ENCODE measurements around the gene NLK. TPM values are rescaled to one million over a fixed set of nuclear protein-coding genes. Genes with fewer than 3 reads are reported as not detected.

Gene NLK
- total RNA-seq, 1 donor from 2014 or later = 13.2 TPM

GRCh38 chr17:28040406-28040805 is 2.1 kb upstream of the NLK start:
- DNase-seq = no peak

- DNase-seq = peak; percentile 100
These were observed 1.2 kb upstream of the NLK start for GRCh38 chr17:28041068-28041843.

DNA sequence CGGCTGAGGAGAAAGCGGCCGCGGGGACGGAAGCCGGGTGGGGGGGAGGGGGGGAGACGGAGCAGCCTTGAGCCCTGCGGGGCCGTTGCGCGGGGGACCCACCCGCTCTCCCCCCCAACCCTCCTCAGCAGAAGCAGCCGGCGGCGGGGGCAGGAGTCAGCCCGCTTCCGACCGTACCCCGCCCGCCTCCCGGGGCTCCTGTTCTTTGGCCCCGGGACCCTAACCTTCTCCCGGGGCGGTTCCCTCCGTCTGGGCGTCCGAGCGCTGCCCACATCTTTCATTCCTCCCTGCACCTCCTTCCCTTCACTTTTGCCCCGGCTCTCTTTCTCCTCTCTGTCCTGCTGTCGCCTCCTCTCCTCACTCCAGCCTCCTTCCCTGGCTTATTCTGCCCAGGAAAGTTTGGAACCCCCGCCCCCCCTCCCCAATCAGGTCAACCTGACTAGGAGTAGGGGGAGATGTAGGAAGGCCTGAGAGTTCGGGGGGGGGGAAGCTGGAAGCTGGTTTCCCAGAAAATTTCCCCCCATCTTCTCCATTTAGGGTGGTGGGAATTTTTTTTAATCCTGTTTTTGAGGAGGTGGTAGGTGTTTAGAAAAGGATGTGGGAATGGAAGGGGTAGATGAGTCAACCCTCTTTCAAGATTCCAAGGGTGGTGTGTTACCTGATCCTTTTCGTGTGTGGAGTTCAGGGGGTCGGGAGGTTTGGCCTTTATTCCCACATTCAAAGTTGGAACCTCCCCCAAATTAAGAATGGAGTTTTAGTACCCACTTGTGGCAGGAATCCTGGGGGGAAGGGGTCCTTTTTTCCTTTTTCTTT is 427 bp upstream of the NLK start:
- no peak for DNase-seq

DNA sequence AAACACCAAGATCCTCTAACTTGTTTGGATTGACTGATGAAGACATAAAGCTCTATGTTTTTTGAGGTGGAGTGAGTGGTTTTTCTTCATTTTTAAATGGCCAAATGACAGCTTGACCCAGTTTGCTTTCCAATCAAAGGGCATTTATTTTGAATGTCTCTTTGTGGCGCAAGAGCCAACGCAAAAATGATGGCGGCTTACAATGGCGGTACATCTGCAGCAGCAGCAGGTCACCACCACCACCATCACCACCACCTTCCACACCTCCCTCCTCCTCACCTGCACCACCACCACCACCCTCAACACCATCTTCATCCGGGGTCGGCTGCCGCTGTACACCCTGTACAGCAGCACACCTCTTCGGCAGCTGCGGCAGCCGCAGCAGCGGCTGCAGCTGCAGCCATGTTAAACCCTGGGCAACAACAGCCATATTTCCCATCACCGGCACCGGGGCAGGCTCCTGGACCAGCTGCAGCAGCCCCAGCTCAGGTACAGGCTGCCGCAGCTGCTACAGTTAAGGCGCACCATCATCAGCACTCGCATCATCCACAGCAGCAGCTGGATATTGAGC is 329 bp downstream of the NLK start:
- no peak for DNase-seq

DNA sequence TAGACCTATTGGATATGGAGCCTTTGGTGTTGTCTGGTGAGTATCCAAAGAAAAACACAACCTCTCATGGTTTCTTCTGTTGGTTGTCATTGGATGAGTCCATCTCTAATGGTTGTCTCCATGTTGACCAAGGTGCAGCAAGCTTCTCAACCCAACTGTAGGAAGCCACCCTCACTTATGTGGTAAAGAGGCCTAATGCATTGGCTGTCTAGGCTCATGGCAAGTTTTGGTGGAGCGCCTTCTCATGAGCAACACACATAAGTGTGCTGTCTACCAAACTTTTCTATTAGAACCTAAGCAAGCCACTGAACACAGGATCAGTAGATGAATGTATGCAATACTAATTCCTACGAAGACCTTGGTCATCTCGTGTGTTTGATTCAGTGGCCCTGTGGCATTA is 819 bp downstream of the NLK start:
- no peak for DNase-seq

- DNase-seq = no peak
These were observed 1.3 kb downstream of the NLK start for GRCh38 chr17:28043741-28044140.

DNA sequence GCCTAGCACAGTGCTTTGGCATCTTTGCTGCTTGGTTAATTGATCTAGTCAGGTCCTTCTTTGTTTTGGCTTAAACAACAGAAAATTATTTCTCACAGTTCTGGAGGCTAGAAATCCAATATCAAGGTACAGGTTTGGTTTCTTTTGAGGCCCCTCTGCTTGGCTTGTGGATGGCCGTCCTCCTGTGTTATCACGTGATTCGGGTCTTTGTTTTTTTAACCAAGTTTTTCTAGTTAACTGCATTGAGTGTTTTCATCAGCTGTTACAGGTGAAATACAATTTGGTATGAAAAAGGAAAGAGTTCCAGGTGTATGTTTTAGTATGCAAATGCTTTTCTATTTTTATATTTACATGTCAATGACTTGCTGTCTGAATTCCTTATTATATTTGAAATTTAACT is 2.8 kb downstream of the NLK start:
- DNase-seq = no peak

- DNase-seq = no peak
These were observed 3.8 kb downstream of the NLK start for GRCh38 chr17:28046034-28046825.

GRCh38 chr17:28047806-28048205 is 5.3 kb downstream of the NLK start:
- DNase-seq = no peak

DNA sequence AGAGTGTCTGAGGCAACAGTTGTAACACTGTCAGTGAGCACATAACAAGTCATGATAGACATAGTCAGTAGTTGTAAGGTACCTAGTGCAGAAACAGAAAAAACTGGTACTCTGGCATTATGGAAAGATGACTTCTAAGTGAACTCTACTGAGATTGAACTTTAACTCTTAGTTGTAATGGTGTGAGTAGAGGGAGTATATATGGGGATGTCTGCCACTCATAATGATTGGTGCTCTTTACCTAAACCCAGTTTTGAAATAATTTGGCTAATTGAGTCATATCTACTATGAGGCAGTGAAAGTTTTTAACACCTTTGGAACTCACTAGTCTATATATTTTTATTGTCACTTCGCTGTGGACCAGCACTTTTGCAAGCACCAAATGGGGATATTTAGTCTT is 6.6 kb downstream of the NLK start:
- DNase-seq = no peak

DNA sequence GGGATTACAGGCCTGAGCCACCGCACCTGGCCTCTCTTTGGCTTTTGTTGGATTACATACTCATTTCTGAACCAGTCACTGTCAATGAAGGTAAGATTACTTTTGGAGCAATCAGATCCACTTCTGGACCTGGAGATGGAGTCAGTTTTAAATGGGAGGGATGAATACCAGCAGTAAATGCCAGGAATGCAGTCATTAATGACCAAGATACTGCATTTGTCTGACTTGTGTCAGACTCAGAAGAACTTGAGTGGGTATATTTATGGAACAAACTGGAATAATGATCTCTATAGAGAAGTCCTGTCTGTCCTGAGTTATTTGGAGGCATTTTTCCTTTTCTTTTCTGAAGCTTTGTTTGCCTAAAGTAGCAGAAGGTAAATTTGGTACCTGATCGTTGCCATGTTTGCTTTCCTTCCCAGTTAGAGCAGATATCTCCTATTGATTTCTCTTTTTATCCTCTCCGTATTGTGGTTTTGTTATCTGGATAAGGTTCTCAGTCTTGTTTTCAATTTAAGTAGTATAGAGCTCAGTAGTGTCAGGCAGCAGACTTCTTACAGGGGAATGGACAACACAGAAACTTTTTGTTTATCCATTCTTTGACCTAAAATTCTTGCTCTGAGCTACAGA is 10.7 kb downstream of the NLK start:
- no peak for DNase-seq

DNA sequence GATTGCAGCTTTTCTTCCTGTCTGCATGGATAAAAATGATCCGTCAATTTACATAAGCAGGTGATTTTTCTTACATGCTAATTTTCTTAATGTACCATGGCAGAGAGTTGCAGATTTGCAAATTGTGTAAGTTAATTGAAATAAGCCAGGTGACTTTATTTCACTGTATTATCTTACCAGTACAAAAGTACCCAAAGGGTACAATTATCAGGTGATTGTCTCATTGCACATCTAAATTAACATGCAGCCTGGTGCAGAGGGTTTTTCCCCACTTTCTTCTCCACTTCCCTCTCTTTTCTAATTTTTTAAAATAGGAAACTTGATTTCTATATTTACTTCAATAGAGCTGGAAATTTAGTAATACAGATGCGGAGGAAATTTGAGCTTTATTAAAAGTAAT is 11.2 kb downstream of the NLK start:
- DNase-seq = no peak

DNA sequence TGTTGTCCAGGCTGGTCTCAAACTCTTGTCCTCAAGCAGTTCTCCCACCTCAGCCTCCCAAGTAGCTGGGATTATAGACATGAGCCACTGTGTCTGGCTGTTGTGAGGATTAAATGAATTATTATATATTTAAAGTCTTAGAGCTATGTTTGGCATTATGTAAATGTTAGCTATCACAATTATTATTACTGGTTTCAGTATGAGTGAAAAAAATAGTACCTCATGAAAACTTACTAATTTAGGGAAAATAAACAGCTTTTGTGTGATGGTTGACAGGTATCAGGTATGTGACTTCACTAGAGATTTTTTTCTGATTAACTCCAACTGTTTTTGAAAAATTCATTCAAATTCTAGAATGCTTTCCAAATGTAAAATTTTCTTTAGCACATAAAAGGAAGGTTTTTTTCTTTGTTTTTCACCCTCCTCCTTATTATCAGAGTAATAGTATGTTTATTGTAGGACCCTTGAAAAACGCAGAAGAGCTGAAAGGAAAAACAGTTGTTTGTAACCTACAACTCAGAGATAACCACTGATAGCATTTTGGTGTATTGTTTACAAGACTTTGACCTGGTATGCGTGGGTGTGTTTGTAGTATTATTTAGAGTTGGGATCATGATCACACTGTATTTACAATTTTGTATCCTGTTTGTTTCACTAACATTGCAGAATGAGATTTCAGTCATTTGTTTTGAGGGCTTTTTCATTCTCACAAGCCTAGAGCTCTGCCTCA is 13.2 kb downstream of the NLK start:
- no peak for DNase-seq

DNA sequence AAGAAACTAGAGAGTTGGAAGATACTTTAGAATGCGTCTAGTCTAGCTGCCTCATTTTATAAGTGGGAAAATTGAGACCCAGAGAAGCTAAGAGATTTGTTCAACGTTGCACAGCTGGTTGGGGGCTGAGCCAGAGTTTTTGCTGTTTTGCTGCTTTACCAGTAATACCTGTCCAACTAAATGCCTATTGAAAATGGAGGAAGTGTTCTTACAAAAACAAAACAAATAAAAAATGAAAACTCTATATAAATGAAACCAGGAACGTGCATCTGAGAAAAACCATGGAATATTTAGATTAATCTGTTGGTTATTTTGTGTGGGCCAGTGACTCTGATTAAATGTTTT is 13.8 kb downstream of the NLK start:
- no peak for DNase-seq

- no peak for DNase-seq
These were observed 15.3 kb downstream of the NLK start for GRCh38 chr17:28057731-28058246.

DNA sequence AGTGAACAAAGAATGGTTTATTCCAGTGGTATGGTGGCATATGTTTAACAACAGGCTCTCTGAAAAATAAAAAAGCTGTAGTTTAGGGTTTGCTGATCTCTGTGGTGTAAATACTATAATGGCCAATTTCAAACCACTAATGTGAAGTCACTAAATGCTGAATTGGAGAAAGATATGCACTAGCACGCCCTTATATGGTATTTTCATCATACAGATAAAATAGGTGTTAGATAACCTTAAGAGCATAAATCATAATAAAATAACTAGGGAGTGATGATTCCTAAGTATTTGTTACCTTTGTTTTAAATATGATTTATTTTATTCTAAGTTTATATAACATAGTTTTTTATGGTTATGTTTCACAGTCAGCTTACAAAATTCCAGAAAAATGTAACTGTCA is 17.2 kb downstream of the NLK start:
- no peak for DNase-seq

DNA sequence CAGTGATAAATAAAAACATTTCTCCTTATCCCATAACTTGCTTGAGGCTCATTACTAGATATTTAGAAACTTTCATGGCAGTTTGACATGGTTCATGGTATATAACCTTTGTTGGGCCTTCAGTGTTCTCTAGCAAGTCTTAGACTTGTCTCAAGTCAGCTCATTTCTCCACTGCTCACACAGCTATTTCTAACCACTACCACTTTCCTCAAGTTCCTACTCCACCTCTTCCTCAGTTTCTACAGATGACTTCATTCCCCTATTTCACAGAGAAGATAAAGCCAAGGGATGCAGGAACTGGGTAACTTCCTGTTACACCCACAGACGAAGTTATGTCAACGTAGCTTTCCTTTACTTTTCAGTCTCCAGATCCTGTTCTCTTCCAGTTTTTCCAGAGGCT is 23.2 kb downstream of the NLK start:
- no peak for DNase-seq

GRCh38 chr17:28069061-28069460 is 26.6 kb downstream of the NLK start:
- no peak for DNase-seq

- DNase-seq = no peak
These were observed 28.7 kb downstream of the NLK start for GRCh38 chr17:28071179-28071578.

- DNase-seq = no peak
These were observed 29.6 kb downstream of the NLK start for GRCh38 chr17:28071891-28072606.

All from tongue (tissue), 2 donors.